ENCODE data around the gene SATB1.

Gene SATB1

DNA sequence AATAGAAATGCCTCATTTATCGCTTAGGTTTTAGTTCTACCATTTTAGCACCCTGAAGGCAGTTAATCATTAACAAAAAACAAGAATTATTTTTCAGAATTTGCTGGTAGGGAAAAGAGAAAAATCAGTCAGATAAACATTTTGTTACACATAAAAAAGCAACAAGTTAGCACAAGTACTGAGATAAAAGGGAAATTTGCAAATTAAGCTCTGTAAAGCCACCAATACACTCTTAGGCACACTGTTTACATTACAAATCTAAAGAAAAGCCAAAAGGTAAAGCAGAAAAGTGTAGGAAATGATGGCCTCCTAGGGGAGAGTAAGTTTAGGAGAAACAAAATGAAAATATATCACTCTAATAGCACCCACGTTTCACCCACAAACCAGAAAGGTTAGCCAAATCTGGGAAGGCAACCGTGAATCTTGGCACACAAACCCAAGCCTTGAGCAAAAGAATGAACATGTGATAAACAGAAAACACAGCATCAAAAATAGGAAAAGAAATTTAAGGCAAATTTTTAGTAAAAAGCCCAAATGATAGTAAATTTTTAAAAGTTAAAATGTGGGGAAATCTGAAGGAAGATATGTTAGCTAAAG lies 1.6 kb upstream of the SATB1 start:
- no peaks in the 10 kb centered on the region for H3K9me3 Mint-ChIP-seq
- peak overlapping the region; percentile 49 for H3K4me3 Mint-ChIP-seq
- H3K36me3 Mint-ChIP-seq (ENCODE audit: low read depth), result no peaks in the 10 kb centered on the region
- H3K27ac Mint-ChIP-seq, result no peak overlapping the region
- peaks cover 7% of the 10 kb centered on the region for H3K27me3 Mint-ChIP-seq (ENCODE audit: low read depth, poor library complexity)
- TF ChIP-seq, protein P1, sequence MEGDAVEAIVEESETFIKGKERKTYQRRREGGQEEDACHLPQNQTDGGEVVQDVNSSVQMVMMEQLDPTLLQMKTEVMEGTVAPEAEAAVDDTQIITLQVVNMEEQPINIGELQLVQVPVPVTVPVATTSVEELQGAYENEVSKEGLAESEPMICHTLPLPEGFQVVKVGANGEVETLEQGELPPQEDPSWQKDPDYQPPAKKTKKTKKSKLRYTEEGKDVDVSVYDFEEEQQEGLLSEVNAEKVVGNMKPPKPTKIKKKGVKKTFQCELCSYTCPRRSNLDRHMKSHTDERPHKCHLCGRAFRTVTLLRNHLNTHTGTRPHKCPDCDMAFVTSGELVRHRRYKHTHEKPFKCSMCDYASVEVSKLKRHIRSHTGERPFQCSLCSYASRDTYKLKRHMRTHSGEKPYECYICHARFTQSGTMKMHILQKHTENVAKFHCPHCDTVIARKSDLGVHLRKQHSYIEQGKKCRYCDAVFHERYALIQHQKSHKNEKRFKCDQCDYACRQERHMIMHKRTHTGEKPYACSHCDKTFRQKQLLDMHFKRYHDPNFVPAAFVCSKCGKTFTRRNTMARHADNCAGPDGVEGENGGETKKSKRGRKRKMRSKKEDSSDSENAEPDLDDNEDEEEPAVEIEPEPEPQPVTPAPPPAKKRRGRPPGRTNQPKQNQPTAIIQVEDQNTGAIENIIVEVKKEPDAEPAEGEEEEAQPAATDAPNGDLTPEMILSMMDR (IDR thresholded peaks at IDR 0.05), result no peak
- H3K4me1 Mint-ChIP-seq, result peaks cover 30% of the 10 kb centered on the region
- DNase-seq, result no peak

GRCh38 chr3:18425641-18426257 lies 610 bp upstream of the SATB1 start:
- DNase-seq, result peak; percentile 73
- Mint-ChIP-seq H3K27me3 (ENCODE audit: low read depth, poor library complexity) (peaks cover 4% of the 10 kb centered on the region), H3K36me3 (ENCODE audit: low read depth) (peaks cover 3% of the 10 kb centered on the region), H3K4me3 (peak overlapping the region; percentile 94), H3K27ac (peak overlapping the region; percentile 72), H3K9me3 (no peaks in the 10 kb centered on the region), H3K4me1 (peaks cover 40% of the 10 kb centered on the region)
- TF ChIP-seq, protein P1 (IDR thresholded peaks at IDR 0.05), result no peak

DNA sequence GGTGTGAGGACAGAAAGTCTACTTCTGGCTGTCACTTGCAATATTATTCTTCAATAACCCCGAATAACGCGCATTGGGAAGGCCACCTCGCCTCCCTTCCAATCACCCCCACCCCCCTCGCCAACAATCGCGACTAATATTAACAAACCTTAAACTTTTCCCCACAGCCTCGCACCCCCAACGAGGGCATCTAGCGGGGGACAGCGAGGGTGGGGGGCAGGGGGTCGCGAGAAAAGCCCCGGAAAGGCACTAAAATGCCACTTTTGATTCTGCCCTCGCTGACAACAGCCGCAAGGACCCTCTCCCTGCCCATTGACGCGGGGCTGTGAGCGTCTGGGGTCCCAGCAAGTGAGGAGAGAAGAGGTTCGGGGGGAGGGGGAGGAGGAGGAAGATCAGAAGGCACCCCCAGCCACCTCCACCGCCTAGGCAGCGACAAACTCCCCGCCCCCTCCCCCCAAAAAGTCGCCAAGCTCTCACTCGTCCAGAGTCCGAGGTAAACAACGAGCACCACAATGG lies 868 bp downstream of the SATB1 start:
- Mint-ChIP-seq H3K4me1 (peaks cover 54% of the 10 kb centered on the region), H3K27ac (peak overlapping the region; percentile 94), H3K27me3 (ENCODE audit: low read depth, poor library complexity) (peaks cover 4% of the 10 kb centered on the region), H3K9me3 (no peaks in the 10 kb centered on the region), H3K36me3 (ENCODE audit: low read depth) (peaks cover 13% of the 10 kb centered on the region), H3K4me3 (peak overlapping the region; percentile 94)
- TF ChIP-seq, protein P1 (IDR thresholded peaks at IDR 0.05), result no peak
- DNase-seq, result peak; percentile 30

GRCh38 chr3:18423401-18424212 lies 1.5 kb downstream of the SATB1 start:
- Mint-ChIP-seq H3K27me3 (ENCODE audit: low read depth, poor library complexity) (peaks cover 4% of the 10 kb centered on the region), H3K4me3 (peak overlapping the region; percentile 94), H3K4me1 (peaks cover 61% of the 10 kb centered on the region), H3K36me3 (ENCODE audit: low read depth) (peaks cover 13% of the 10 kb centered on the region), H3K9me3 (no peaks in the 10 kb centered on the region), H3K27ac (peak overlapping the region; percentile 95)
- TF ChIP-seq, protein P1 (IDR thresholded peaks at IDR 0.05), result no peak
- DNase-seq, result peak; percentile 47

DNA sequence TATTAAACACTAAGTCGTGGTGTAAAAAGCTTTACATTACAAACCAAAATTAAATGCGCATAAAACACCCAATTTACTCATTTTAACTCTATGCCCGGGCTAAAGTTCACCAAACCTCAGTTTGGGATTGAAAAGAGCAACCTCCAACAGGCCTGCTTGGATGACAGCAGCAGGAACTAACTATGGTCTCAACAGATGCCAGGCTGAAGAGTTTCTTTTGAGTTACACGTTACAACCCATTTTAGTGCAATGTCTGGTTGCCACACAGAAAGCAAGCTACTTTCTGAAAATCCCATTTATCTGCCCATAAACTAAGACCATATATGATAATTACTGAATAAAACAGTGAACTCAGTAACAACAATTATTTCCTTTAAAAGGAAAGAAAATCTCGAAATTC lies 2.2 kb downstream of the SATB1 start:
- H3K4me3 Mint-ChIP-seq, result peak overlapping the region; percentile 94
- H3K36me3 Mint-ChIP-seq (ENCODE audit: low read depth), result peaks cover 13% of the 10 kb centered on the region

More for the DNA sequence above, 2.2 kb downstream of the SATB1 start:
- TF ChIP-seq, protein P1 (IDR thresholded peaks at IDR 0.05), result no peak
- H3K4me1 Mint-ChIP-seq, result peaks cover 67% of the 10 kb centered on the region
- H3K27ac Mint-ChIP-seq, result peak overlapping the region; percentile 95
- no peaks in the 10 kb centered on the region for H3K9me3 Mint-ChIP-seq
- no peak for DNase-seq
- peaks cover 4% of the 10 kb centered on the region for H3K27me3 Mint-ChIP-seq (ENCODE audit: low read depth, poor library complexity)
